ENCODE data around the gene LANCL2.

LANCL2 gene

DNA sequence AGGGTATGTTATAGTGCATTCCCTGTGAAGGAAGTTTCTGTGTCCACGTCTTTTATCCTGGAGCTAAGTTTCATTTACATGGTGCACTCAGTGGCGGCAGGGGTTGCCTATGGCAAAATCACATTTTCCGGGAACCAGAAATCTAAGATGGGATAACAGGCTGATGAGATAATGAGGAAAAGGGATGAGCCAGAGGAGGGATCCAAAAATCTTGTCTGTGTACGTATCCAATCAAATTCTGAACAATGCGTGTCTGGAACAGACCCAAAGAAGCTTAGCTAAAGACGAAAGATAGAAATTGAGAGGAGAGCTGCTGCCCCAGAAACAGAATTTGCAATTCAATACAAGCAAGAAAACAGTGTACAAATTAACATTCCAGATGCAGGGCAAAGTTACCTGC is 16.1 kb downstream of the LANCL2 start:
- TF ChIP-seq, protein P1, sequence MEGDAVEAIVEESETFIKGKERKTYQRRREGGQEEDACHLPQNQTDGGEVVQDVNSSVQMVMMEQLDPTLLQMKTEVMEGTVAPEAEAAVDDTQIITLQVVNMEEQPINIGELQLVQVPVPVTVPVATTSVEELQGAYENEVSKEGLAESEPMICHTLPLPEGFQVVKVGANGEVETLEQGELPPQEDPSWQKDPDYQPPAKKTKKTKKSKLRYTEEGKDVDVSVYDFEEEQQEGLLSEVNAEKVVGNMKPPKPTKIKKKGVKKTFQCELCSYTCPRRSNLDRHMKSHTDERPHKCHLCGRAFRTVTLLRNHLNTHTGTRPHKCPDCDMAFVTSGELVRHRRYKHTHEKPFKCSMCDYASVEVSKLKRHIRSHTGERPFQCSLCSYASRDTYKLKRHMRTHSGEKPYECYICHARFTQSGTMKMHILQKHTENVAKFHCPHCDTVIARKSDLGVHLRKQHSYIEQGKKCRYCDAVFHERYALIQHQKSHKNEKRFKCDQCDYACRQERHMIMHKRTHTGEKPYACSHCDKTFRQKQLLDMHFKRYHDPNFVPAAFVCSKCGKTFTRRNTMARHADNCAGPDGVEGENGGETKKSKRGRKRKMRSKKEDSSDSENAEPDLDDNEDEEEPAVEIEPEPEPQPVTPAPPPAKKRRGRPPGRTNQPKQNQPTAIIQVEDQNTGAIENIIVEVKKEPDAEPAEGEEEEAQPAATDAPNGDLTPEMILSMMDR (IDR thresholded peaks at IDR 0.05), result no peak
- H3K4me3 ChIP-seq (ENCODE audit: low read depth in 1 of 2, low read length in 1 of 2), result no peak overlapping the region
- H3K36me3 ChIP-seq, result no peaks in the 10 kb centered on the region
- peaks cover 1% of the 10 kb centered on the region for H3K9me3 ChIP-seq
- H3K27ac ChIP-seq, result no peak overlapping the region
- H3K27me3 ChIP-seq, result no peaks in the 10 kb centered on the region
- H3K4me1 ChIP-seq (ENCODE audit: control insufficient read depth in 1 of 2, insufficient read depth in 1 of 2, low read depth in 1 of 2, low read length in 1 of 2), result no peaks in the 10 kb centered on the region

DNA sequence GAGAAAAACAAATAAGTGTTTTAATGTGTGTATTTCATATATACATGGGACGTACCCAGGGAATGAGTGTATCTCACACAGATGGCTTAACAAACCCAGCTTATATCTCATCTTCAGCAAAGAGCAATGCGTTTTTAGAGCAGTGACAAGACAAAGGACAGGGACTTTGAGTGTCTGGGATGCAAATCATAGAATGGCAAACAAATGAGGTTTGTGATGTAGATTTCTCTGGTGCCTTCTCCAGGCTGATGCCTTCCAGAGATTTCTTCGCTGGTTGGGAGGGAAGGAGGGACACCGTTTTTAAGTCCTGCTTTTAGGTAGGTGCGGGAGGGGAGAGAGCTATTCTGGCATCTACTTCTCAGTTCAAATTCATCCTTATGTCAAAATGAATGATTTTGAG is 16.6 kb downstream of the LANCL2 start:
- Histone ChIP-seq H3K4me3 (ENCODE audit: low read depth in 1 of 2, low read length in 1 of 2) (no peak overlapping the region), H3K4me1 (ENCODE audit: control insufficient read depth in 1 of 2, insufficient read depth in 1 of 2, low read depth in 1 of 2, low read length in 1 of 2) (no peaks in the 10 kb centered on the region), H3K36me3 (no peaks in the 10 kb centered on the region), H3K27me3 (no peaks in the 10 kb centered on the region), H3K9me3 (peaks cover 6% of the 10 kb centered on the region), H3K27ac (no peak overlapping the region)
- TF ChIP-seq, protein P1 (IDR thresholded peaks at IDR 0.05), result no peak

DNA sequence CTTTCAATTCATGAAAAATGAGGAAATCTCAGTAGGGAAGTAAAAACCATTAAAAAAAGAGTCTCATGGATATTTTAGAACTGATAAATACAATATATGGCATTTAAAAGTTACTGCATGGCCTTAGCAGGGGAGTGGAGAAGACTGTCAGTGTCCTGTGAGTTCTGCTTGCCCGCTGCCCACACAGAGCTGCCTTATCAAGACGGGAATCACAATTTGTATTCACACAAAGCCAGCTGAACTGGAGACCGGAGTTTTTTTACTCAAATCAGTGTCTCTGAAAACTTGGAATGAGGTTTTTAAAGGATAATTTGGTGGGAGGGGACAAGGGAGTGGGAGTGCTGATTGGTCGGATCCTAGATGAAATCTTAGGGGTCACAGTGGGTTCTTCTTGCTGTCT is 17.1 kb downstream of the LANCL2 start:
- H3K27ac ChIP-seq, result no peak overlapping the region
- H3K4me3 ChIP-seq (ENCODE audit: low read depth in 1 of 2, low read length in 1 of 2), result no peak overlapping the region
- H3K36me3 ChIP-seq, result no peaks in the 10 kb centered on the region
- no peaks in the 10 kb centered on the region for H3K4me1 ChIP-seq (ENCODE audit: control insufficient read depth in 1 of 2, insufficient read depth in 1 of 2, low read depth in 1 of 2, low read length in 1 of 2)
- TF ChIP-seq, protein P1 (IDR thresholded peaks at IDR 0.05), result no peak
- no peaks in the 10 kb centered on the region for H3K27me3 ChIP-seq
- H3K9me3 ChIP-seq, result peaks cover 10% of the 10 kb centered on the region

DNA sequence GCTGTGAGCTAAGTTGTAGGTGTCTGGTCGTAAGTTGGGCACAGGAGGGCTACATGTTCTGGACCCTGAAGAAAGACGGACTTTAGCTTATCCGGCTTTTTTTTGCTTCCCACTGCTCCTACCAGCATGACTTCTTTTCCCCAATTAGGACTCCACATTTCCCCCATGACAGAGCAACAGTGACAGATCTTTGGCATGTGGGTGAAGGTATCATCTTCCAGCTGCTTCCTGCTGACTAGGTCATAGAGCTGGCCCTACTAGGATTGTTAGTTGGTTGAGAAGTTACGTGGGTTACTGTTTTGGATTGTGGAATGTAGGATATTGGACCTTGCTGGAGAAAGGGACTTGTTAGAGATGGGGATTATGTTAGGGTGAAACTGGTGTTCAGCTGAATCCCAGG is 21.4 kb downstream of the LANCL2 start:
- no peak overlapping the region for H3K27ac ChIP-seq
- no peaks in the 10 kb centered on the region for H3K27me3 ChIP-seq
- peaks cover 17% of the 10 kb centered on the region for H3K9me3 ChIP-seq
- H3K36me3 ChIP-seq, result no peaks in the 10 kb centered on the region
- TF ChIP-seq, protein P1 (IDR thresholded peaks at IDR 0.05), result no peak
- no peak overlapping the region for H3K4me3 ChIP-seq (ENCODE audit: low read depth in 1 of 2, low read length in 1 of 2)
- H3K4me1 ChIP-seq (ENCODE audit: control insufficient read depth in 1 of 2, insufficient read depth in 1 of 2, low read depth in 1 of 2, low read length in 1 of 2), result no peaks in the 10 kb centered on the region

DNA sequence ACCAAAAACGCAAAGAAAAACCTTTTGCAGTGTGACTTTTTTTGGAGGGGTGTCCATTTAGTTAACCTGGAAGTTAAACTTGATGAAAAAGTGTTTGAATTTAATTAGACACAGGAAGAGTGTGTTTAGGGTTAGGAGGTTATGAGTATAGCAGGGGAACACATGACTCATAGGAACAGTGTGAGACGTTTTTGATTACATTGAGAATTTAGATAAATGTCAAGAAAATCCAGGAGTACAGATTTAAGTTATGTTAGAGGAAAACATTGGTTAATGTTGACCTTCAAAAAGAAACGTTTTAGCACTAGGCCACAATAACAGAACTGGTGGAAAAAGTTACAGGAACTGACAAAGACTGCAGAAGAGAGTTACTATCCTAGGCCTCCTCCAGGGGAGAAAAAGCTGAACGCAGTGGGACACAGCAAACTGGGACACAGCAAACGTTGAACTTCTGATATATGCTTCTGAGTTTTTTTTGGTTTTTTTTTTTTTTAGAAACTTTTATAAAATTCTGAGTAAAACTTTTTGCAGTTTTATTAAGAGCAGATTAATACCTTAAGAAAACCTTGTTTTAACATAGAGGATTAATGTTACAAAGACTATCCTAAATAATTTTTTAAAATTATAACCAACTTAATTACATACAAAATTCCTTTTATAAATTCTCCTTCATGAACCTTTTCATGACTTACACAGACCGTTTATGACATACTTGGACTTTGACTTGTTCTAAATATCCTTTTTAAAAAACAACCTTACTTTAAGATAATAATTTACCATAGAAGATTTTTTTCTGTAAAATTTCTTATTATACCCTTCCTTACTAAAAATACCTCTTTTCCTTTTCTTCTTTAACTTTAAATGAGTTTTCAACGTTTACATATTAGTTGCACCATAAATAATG is 22.2 kb downstream of the LANCL2 start:
- H3K36me3 ChIP-seq, result no peaks in the 10 kb centered on the region
- H3K27me3 ChIP-seq, result no peaks in the 10 kb centered on the region
- no peak overlapping the region for H3K4me3 ChIP-seq (ENCODE audit: low read depth in 1 of 2, low read length in 1 of 2)
- no peak overlapping the region for H3K27ac ChIP-seq
- H3K4me1 ChIP-seq (ENCODE audit: control insufficient read depth in 1 of 2, insufficient read depth in 1 of 2, low read depth in 1 of 2, low read length in 1 of 2), result no peaks in the 10 kb centered on the region
- peaks cover 17% of the 10 kb centered on the region for H3K9me3 ChIP-seq
- TF ChIP-seq, protein P1 (IDR thresholded peaks at IDR 0.05), result no peak
